ENCODE results near the gene TK2. TPM values are rescaled to one million over a fixed set of nuclear protein-coding genes. Genes with fewer than 3 reads are reported as not detected.

The TK2 gene
- total and polyA plus RNA-seq, 7 donors = 9.6 to 32.7 (median 17.6) TPM

GRCh38 chr16:66537236-66537635 is 12.7 kb downstream of the TK2 start:
- H3K4me1 ChIP-seq = no peaks in the 10 kb centered on the region
- H3K4me3 ChIP-seq = no peak overlapping the region
- no peak overlapping the region for H3K27ac ChIP-seq
- no peaks in the 10 kb centered on the region for H3K9me3 ChIP-seq
- peaks cover 0 to 91% (median 24%) of the 10 kb centered on the region in 4 donors for H3K36me3 ChIP-seq
- DNase-seq = no peak
- TF ChIP-seq POLR2A (IDR thresholded peaks at IDR 0.05) (no peak), EP300 (IDR thresholded peaks at IDR 0.05) (no peak)
- 91 to 98% methylated on average over 2 of the region's 2 CpGs for WGBS, 2 donors
- intact Hi-C loops (cut with DNase I) = no loop called here
- no peaks in the 10 kb centered on the region for H3K27me3 ChIP-seq

DNA sequence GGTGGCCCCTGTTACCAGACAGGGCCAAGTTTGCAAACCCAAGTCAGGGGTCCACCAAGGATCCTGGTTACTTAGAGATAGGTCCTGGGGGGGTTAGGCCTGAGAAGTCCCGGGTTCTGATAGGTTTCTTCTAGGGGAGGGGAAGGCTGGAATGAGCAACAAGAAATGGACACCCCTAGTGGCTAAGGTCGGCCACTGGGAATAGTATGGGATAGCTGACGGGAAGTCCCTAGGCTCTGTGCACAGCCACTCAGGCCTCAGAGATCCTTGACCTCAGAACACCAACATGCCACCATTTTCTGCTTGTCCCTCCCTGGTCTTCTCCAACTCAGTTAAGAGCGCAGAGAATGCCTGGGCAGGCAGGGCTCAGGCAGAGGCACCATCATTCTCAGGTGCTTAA is 13.4 kb downstream of the TK2 start:
- WGBS, 2 donors = 89 to 92% methylated on average over 4 of the region's 4 CpGs
- no peak for DNase-seq
- Histone ChIP-seq H3K27me3 (no peaks in the 10 kb centered on the region), H3K4me1 (no peaks in the 10 kb centered on the region), H3K9me3 (no peaks in the 10 kb centered on the region), H3K4me3 (no peak overlapping the region), H3K36me3 (peaks cover 0 to 89% (median 21%) of the 10 kb centered on the region in 4 donors), H3K27ac (no peak overlapping the region)
- intact Hi-C loops (cut with DNase I) = no loop called here
- TF ChIP-seq POLR2AphosphoS5 (IDR thresholded peaks at IDR 0.05) (no peak), EP300 (IDR thresholded peaks at IDR 0.05) (no peak), POLR2A (IDR thresholded peaks at IDR 0.05) (no peak), CTCF (IDR thresholded peaks at IDR 0.05) (no peak)

GRCh38 chr16:66534376-66534799 is 15.5 kb downstream of the TK2 start:
- peaks cover 0 to 91% (median 38%) of the 10 kb centered on the region in 4 donors for H3K36me3 ChIP-seq
- no peaks in the 10 kb centered on the region for H3K4me1 ChIP-seq
- H3K4me3 ChIP-seq = no peak overlapping the region
- 96 to 98% methylated on average over 1 of the region's 1 CpG for WGBS, 2 donors
- no peaks in the 10 kb centered on the region for H3K9me3 ChIP-seq
- H3K27ac ChIP-seq = no peak overlapping the region
- intact Hi-C loops (cut with DNase I) = no loop called here
- no peak for DNase-seq
- TF ChIP-seq EP300 (IDR thresholded peaks at IDR 0.05) (no peak), POLR2AphosphoS5 (IDR thresholded peaks at IDR 0.05) (no peak), CTCF (IDR thresholded peaks at IDR 0.05) (no peak), POLR2A (IDR thresholded peaks at IDR 0.05) (no peak)
- H3K27me3 ChIP-seq = no peaks in the 10 kb centered on the region

GRCh38 chr16:66529475-66529874 is 20.4 kb downstream of the TK2 start:
- no peaks in the 10 kb centered on the region for H3K27me3 ChIP-seq
- WGBS, 2 donors = 92 to 93% methylated on average over 6 of the region's 6 CpGs
- H3K36me3 ChIP-seq = peaks cover 17 to 94% (median 51%) of the 10 kb centered on the region in 4 donors
- no peak overlapping the region for H3K4me3 ChIP-seq
- TF ChIP-seq POLR2AphosphoS5 (IDR thresholded peaks at IDR 0.05) = no peak
- no peak for TF ChIP-seq POLR2A (IDR thresholded peaks at IDR 0.05)
- no peak for TF ChIP-seq CTCF (IDR thresholded peaks at IDR 0.05)
- TF ChIP-seq EP300 (IDR thresholded peaks at IDR 0.05) = no peak
- no peaks in the 10 kb centered on the region for H3K9me3 ChIP-seq
- H3K4me1 ChIP-seq = no peaks in the 10 kb centered on the region
- no peak overlapping the region for H3K27ac ChIP-seq
- intact Hi-C loops (cut with DNase I) = no loop called here
- no peak for DNase-seq

DNA sequence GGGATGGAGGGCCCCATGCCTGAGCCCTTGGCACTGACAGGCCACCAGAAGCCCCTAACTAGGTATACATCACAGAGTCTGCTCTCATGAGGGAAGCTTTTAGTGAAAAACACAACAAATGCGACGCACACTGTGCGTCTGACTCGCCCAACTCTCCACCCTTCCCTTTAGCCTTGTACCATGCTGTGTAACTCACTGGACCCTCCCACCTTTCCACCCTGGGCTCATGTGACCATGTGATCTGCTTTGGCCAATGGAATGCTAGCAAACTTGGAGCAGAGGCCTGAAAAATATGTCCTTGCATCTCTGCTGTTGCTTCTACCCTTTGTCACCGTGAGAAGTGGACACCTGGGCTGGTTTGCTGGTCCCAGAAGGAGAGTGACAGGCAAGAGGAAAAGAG is 21.6 kb downstream of the TK2 start:
- intact Hi-C loops (cut with DNase I) = no loop called here
- no peak for TF ChIP-seq EP300 (IDR thresholded peaks at IDR 0.05)
- TF ChIP-seq CTCF (IDR thresholded peaks at IDR 0.05) = no peak
- TF ChIP-seq POLR2A (IDR thresholded peaks at IDR 0.05) = no peak
- no peak for TF ChIP-seq POLR2AphosphoS5 (IDR thresholded peaks at IDR 0.05)
- Histone ChIP-seq H3K27me3 (no peaks in the 10 kb centered on the region), H3K36me3 (peaks cover 17 to 91% (median 49%) of the 10 kb centered on the region in 4 donors), H3K4me3 (no peak overlapping the region), H3K9me3 (no peaks in the 10 kb centered on the region), H3K27ac (no peak overlapping the region), H3K4me1 (no peaks in the 10 kb centered on the region)
- DNase-seq = no peak
- 96 to 97% methylated on average over 5 of the region's 5 CpGs for WGBS, 2 donors
